ENCODE data around the gene ZNF805. TPM values are rescaled to one million over a fixed set of nuclear protein-coding genes. Genes with fewer than 3 reads are reported as not detected.

The ZNF805 gene
- total RNA-seq, 2 donors from 2014 or later = 12.9 to 15.5 TPM

GRCh38 chr19:57302727-57303401, 62.4 kb downstream of the ZNF805 start:
- DNase-seq (ENCODE audit: low spot score) = no peak
- intact Hi-C loops (cut with DNase I) = no loop called here

Other genes starting within 250 kb of the ZNF805 start
- not detected for gene USP29, start 120.6 kb upstream of the ZNF805 start, total RNA-seq
- gene ZIM3, start 95.4 kb upstream of the ZNF805 start, total RNA-seq = not detected
- gene DUXA, start 73.1 kb upstream of the ZNF805 start, total RNA-seq = under 1 TPM in 1 of 2 donors, not detected in 1; 0.38 TPM
- gene ZNF264, start 49.1 kb upstream of the ZNF805 start, total RNA-seq = 10 to 100 TPM; 35.1 to 37.8 TPM
- 1 to 10 TPM; 1.6 to 2.0 TPM for gene AURKC, start 9.6 kb upstream of the ZNF805 start, total RNA-seq
- gene ZNF460, start 39.9 kb downstream of the ZNF805 start, total RNA-seq = 10 to 100 TPM; 46.6 to 49.7 TPM
- 1 to 10 TPM; 5.0 to 6.8 TPM for gene ZNF543, start 79.8 kb downstream of the ZNF805 start, total RNA-seq
- gene ZNF304, start 110.6 kb downstream of the ZNF805 start, total RNA-seq = 1 to 10 TPM; 8.3 to 9.4 TPM
- 1 to 10 TPM; 7.5 to 9.2 TPM for gene TRAPPC2B, start 122.9 kb downstream of the ZNF805 start, total RNA-seq
- 1 to 10 TPM; 2.4 to 3.5 TPM for gene ZNF547, start 122.9 kb downstream of the ZNF805 start, total RNA-seq
- 10 to 100 TPM; 16.4 to 18.7 TPM for gene ZNF548, start 149.2 kb downstream of the ZNF805 start, total RNA-seq
- 10 to 100 TPM; 10.9 to 11.4 TPM for gene ZNF17, start 170.5 kb downstream of the ZNF805 start, total RNA-seq
- 10 to 100 TPM in 1 of 2 donors, 1 to 10 TPM in 1; 7.1 to 10.2 TPM for gene ZNF749, start 194.7 kb downstream of the ZNF805 start, total RNA-seq
- gene VN1R1, start 216.5 kb downstream of the ZNF805 start, total RNA-seq = 1 to 10 TPM in 1 of 2 donors, under 1 TPM in 1; 0.88 to 1.2 TPM
- 1 to 10 TPM; 6.3 to 8.1 TPM for gene ZNF772, start 236.9 kb downstream of the ZNF805 start, total RNA-seq
- gene ZNF419, start 247.1 kb downstream of the ZNF805 start, total RNA-seq = 1 to 10 TPM; 8.2 to 8.3 TPM

Data from posterior vena cava (tissue), 2 donors.